ENCODE data around the gene PLXNA4. TPM values are rescaled to one million over a fixed set of nuclear protein-coding genes. Genes with fewer than 3 reads are reported as not detected.

PLXNA4 gene
- total RNA-seq, 1 experiment from 2014 or later: not detected

DNA sequence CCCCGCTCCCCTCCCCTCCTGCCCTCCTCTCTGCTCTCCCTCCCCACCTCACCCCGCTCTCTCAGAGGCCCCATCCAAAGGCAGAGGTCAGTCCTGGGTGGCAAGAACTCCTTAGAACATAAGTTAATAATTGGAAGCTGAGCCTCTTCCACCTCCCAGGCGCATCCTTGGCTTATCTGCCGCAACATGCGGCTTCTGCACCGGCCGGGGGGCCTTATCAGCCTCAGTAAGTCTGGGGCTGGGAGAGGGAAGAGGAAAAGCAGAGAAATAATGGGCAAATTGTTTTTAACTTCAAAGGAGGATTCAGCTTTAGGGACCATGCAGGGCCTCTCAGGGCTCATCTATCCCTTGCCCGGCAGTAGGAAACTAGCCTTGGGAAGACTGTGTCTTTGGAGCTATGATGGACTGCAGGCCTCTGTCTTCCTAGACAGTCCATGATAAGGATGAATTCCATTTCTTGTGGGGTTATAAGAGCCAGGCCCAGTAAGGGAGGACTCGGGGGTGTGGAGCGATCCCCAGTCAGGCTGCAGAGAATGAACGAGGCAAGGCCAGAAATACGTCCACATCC lies 411.6 kb downstream of the PLXNA4 start:
- no peaks in the 10 kb centered on the region for H3K27me3 Mint-ChIP-seq (ENCODE audit: insufficient read depth, unreplicated experiment)
- DNase-seq (ENCODE audit: unreplicated experiment): no peak
- no TSS peak for BruUV-seq (replicated peaks)
- no peaks in the 10 kb centered on the region for H3K36me3 Mint-ChIP-seq (ENCODE audit: insufficient read depth, unreplicated experiment)
- ChIA-PET POLR2A (no interaction called here), CTCF (interaction anchor here (1.6 kb wide), 1 partner anchor 219 kb away, joined by 6 read pairs; no protein-coding TSS in a partner anchor)
- peaks cover 6% of the 10 kb centered on the region for H3K9me3 Mint-ChIP-seq (ENCODE audit: unreplicated experiment)
- intact Hi-C loops (cut with micrococcal nuclease): no loop called here
- no peaks in the 10 kb centered on the region for H3K4me1 Mint-ChIP-seq (ENCODE audit: insufficient read depth, unreplicated experiment)
- H3K4me3 Mint-ChIP-seq (ENCODE audit: unreplicated experiment): no peak overlapping the region
- TF ChIP-seq, protein P1, sequence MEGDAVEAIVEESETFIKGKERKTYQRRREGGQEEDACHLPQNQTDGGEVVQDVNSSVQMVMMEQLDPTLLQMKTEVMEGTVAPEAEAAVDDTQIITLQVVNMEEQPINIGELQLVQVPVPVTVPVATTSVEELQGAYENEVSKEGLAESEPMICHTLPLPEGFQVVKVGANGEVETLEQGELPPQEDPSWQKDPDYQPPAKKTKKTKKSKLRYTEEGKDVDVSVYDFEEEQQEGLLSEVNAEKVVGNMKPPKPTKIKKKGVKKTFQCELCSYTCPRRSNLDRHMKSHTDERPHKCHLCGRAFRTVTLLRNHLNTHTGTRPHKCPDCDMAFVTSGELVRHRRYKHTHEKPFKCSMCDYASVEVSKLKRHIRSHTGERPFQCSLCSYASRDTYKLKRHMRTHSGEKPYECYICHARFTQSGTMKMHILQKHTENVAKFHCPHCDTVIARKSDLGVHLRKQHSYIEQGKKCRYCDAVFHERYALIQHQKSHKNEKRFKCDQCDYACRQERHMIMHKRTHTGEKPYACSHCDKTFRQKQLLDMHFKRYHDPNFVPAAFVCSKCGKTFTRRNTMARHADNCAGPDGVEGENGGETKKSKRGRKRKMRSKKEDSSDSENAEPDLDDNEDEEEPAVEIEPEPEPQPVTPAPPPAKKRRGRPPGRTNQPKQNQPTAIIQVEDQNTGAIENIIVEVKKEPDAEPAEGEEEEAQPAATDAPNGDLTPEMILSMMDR (IDR thresholded peaks at IDR 0.05; ENCODE audit: unreplicated experiment): no peak
- no peak overlapping the region for H3K27ac Mint-ChIP-seq (ENCODE audit: low read depth, unreplicated experiment)

DNA sequence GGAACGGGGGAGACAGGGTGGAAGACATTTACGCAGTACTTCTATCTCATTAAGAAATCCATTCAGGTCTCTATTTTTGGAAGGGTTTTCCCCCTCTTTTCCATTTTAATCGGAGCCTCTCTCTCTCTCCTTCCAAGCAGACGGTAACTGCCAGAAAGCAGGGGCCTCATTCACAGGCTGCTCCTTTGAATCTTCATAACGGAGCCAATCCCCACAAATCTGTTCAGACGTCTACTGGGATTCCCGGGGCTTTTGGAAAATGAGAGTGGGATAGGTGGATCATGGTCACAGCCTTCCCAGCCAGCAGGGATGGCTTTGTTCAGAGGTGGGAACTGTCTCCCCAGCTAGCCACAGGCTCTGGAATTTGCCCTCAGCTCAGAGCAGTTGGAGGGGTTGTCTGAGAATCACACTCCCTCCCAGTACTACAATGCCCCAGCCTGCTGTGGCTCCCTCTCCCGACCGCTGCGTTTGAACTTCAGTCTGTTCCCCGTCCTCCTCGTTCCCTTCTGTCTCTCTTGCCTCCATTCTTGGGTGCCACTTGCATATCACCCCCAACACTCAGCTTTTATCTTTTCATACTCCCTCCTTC lies 413.6 kb downstream of the PLXNA4 start:
- TF ChIP-seq, protein P1 (IDR thresholded peaks at IDR 0.05; ENCODE audit: unreplicated experiment): no peak
- peaks cover 2% of the 10 kb centered on the region for H3K9me3 Mint-ChIP-seq (ENCODE audit: unreplicated experiment)
- no peak for DNase-seq (ENCODE audit: unreplicated experiment)

DNA sequence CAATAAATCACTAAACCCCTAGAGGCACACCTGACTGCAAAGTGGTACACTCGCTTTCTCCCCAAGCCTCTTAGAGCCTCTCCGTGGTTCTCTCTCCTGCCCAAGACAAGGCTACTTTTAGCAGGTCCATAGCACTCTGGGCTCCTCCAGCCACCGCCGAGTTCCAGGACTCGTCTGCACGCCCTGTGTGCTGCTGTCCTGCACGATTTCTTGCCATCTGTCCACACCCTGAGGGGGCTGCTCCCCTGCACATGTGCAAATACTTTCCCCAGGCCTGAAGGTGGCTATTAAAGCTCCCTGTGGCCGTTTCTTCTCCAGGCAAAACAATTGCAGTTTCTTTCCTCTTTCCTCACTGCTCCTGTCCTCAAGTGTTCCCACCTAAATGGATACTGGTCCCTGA lies 414.3 kb downstream of the PLXNA4 start:
- intact Hi-C loops (cut with micrococcal nuclease): no loop called here
- Mint-ChIP-seq H3K27me3 (ENCODE audit: insufficient read depth, unreplicated experiment) (no peaks in the 10 kb centered on the region), H3K4me1 (ENCODE audit: insufficient read depth, unreplicated experiment) (no peaks in the 10 kb centered on the region), H3K36me3 (ENCODE audit: insufficient read depth, unreplicated experiment) (no peaks in the 10 kb centered on the region), H3K4me3 (ENCODE audit: unreplicated experiment) (no peak overlapping the region), H3K9me3 (ENCODE audit: unreplicated experiment) (no peaks in the 10 kb centered on the region), H3K27ac (ENCODE audit: low read depth, unreplicated experiment) (no peak overlapping the region)
- DNase-seq (ENCODE audit: unreplicated experiment): no peak
- ChIA-PET POLR2A (no interaction called here), CTCF (interaction anchor here (0.6 kb wide), 1 partner anchor 1830 kb away, joined by 3 read pairs; no protein-coding TSS in a partner anchor)
- TF ChIP-seq, protein P1 (IDR thresholded peaks at IDR 0.05; ENCODE audit: unreplicated experiment): no peak
- BruUV-seq (replicated peaks): no TSS peak

More for the DNA sequence above, 413.6 kb downstream of the PLXNA4 start:
- no peak overlapping the region for H3K27ac Mint-ChIP-seq (ENCODE audit: low read depth, unreplicated experiment)
- H3K36me3 Mint-ChIP-seq (ENCODE audit: insufficient read depth, unreplicated experiment): no peaks in the 10 kb centered on the region
- no peak overlapping the region for H3K4me3 Mint-ChIP-seq (ENCODE audit: unreplicated experiment)
- ChIA-PET POLR2A (no interaction called here), CTCF (no interaction called here)
- BruUV-seq (replicated peaks): no TSS peak
- intact Hi-C loops (cut with micrococcal nuclease): no loop called here
- no peaks in the 10 kb centered on the region for H3K4me1 Mint-ChIP-seq (ENCODE audit: insufficient read depth, unreplicated experiment)
- H3K27me3 Mint-ChIP-seq (ENCODE audit: insufficient read depth, unreplicated experiment): no peaks in the 10 kb centered on the region

DNA sequence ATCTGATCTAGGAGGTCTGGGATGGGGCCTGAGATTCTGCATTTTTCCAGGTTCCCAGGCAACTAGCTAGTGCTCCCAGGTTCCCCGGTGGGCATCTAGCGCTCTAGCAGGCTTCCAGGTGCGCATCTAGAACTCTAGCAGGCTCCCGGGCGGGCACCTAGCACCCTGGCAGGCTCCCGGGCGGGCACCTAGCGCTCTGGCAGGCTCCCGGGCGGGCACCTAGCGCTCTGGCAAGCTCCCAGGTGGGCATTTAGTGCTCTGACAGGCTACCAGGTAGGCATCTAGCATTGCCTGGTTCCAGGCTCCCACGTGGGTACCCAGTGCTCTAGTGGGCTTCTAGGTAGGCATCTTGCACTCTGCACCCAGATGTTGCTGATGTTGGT lies 414.7 kb downstream of the PLXNA4 start:
- TF ChIP-seq, protein P1 (IDR thresholded peaks at IDR 0.05; ENCODE audit: unreplicated experiment): no peak
- Mint-ChIP-seq H3K4me1 (ENCODE audit: insufficient read depth, unreplicated experiment) (no peaks in the 10 kb centered on the region), H3K36me3 (ENCODE audit: insufficient read depth, unreplicated experiment) (no peaks in the 10 kb centered on the region), H3K4me3 (ENCODE audit: unreplicated experiment) (no peak overlapping the region), H3K27ac (ENCODE audit: low read depth, unreplicated experiment) (no peak overlapping the region), H3K27me3 (ENCODE audit: insufficient read depth, unreplicated experiment) (peaks cover 2% of the 10 kb centered on the region), H3K9me3 (ENCODE audit: unreplicated experiment) (no peaks in the 10 kb centered on the region)
- ChIA-PET CTCF (interaction anchor here (1.1 kb wide), 1 partner anchor 9 kb away, joined by 3 read pairs; no protein-coding TSS in a partner anchor), POLR2A (no interaction called here)
- intact Hi-C loops (cut with micrococcal nuclease): no loop called here
- no TSS peak for BruUV-seq (replicated peaks)
- DNase-seq (ENCODE audit: unreplicated experiment): no peak
